H1 (cell line): Measurements from ENCODE around the gene ISY1. TPM values are rescaled to one million over a fixed set of nuclear protein-coding genes. Genes with fewer than 3 reads are reported as not detected.
"Not testable (repeated sequence)": the region's sequence is repeated elsewhere in the genome, so short reads cannot be mapped to it uniquely, and the experiment has no call there.

ENCODE experiments used
- CTCF ChIA-PET: fragments of 300-600 bp; sonication (Branson Sonifier 250); formaldehyde crosslinking; loops from one replicate; lab custom pipeline; 2021; ENCODE audit not compliant: partially characterized antibody; lab: Charles Lee
- POLR2A ChIA-PET: fragments of 300-600 bp; sonication (Branson Sonifier 250); formaldehyde crosslinking; loops from one replicate; lab custom pipeline; 2021; ENCODE audit warnings: inconsistent platforms; ENCODE audit not compliant: partially characterized antibody; lab: Charles Lee
- DNase-seq, 2 experiments: peaks; one replicate each; pipeline versions ENCODE4 v3.0.0 to v3.0.0-alpha.2; 2010 to 2022; ENCODE audit warnings: low spot score in 2 of 2, low read depth in 1 of 2, mixed read lengths in 1 of 2
- FAIRE-seq: peaks from 2 replicates; lab custom pipeline; 2011; peaks lifted over from hg19 to GRCh38; lab: Jason Lieb, UNC
- H2AFZ ChIP-seq: 2 replicates; pipeline ENCODE4 v1.8.1; 2012; ENCODE audit warnings: low read length, inconsistent platforms
- H2AK5ac ChIP-seq: 2 replicates; pipeline ENCODE4 v1.6.1; 2013; ENCODE audit warnings: low read depth, low read length
- H2BK120ac ChIP-seq: replicated peaks from 2 replicates; pipeline ENCODE3; 2013; ENCODE audit warnings: low read depth, low read length, inconsistent platforms
- H2BK12ac ChIP-seq: 2 replicates; pipeline ENCODE4 v1.6.1; 2013; ENCODE audit warnings: low read depth, low read length
- H2BK15ac ChIP-seq: 2 replicates; pipeline ENCODE4 v1.6.1; 2013; ENCODE audit warnings: low read length
- H2BK20ac ChIP-seq: 2 replicates; pipeline ENCODE4 v1.6.1; 2013; ENCODE audit warnings: low read length
- H2BK5ac ChIP-seq: 2 replicates; pipeline ENCODE4 v1.6.1; 2013; ENCODE audit warnings: low read depth, low read length
- H3K14ac ChIP-seq: 2 replicates; pipeline ENCODE4 v1.6.1; 2013; ENCODE audit warnings: inconsistent platforms; ENCODE audit not compliant: insufficient read length
- H3K18ac ChIP-seq: 2 replicates; pipeline ENCODE4 v1.6.1; 2013; ENCODE audit warnings: low read length; ENCODE audit errors: extremely low read depth
- H3K23ac ChIP-seq: 2 replicates; pipeline ENCODE4 v1.6.1; 2013; ENCODE audit warnings: inconsistent platforms; ENCODE audit not compliant: insufficient read length
- H3K23me2 ChIP-seq: 2 replicates; pipeline ENCODE4 v1.6.1; 2013; ENCODE audit warnings: low read depth, low read length
- H3K27ac ChIP-seq: 2 replicates; pipeline ENCODE4 v1.6.1; 2011; ENCODE audit warnings: low read depth, low read length, inconsistent platforms
- H3K27me3 ChIP-seq, 4 experiments: replicated peaks in 1 of 4; 1 replicate in 1 of 4; 2 replicates in 3 of 4; pipeline versions ENCODE4 v1.6.1 to v1.8.1; 2011 to 2013; ENCODE audit warnings: low read length in 3 of 4, mild to moderate bottlenecking in 3 of 4, inconsistent platforms in 2 of 4, mixed read lengths in 2 of 4, moderate library complexity in 1 of 4; ENCODE audit not compliant: control insufficient read depth in 3 of 4, insufficient read depth in 3 of 4; ENCODE audit errors: extremely low read depth in 1 of 4
- H3K36me3 ChIP-seq, 4 experiments: 2 replicates each; pipeline versions ENCODE4 v1.6.1 to v1.8.1; 2011 to 2013; ENCODE audit warnings: mild to moderate bottlenecking in 4 of 4, low read length in 3 of 4, moderate library complexity in 2 of 4, control low read depth in 1 of 4, inconsistent platforms in 1 of 4; ENCODE audit not compliant: insufficient read depth in 4 of 4, control insufficient read depth in 2 of 4
- H3K4ac ChIP-seq: replicated peaks from 2 replicates; pipeline ENCODE3; 2013; ENCODE audit warnings: low read length, low read depth, mixed read lengths, inconsistent platforms; ENCODE audit not compliant: insufficient read length
- H3K4me1 ChIP-seq, 4 experiments: replicated peaks in 1 of 4; 1 replicate in 1 of 4; 2 replicates in 3 of 4; pipeline versions ENCODE4 v1.6.1 to v1.8.1; 2011 to 2013; ENCODE audit warnings: low read length in 3 of 4, inconsistent platforms in 2 of 4, mixed read lengths in 1 of 4; ENCODE audit not compliant: insufficient read depth in 4 of 4, control insufficient read depth in 3 of 4
- H3K4me2 ChIP-seq, 2 experiments: 2 replicates each; pipeline versions ENCODE4 v1.6.1 to v1.8.1; 2011 to 2013; ENCODE audit warnings: low read depth in 2 of 2, low read length in 2 of 2, control low read depth in 1 of 2, inconsistent platforms in 1 of 2, mild to moderate bottlenecking in 1 of 2; ENCODE audit not compliant: insufficient read depth in 1 of 2
- H3K4me3 ChIP-seq, 4 experiments: fragments of 200-600, 300-600 bp in 1 of 4; sonication (generic), shearing (Covaris generic), sonication (Bioruptor Twin) in 1 of 4; 2 replicates each; pipeline versions ENCODE4 v1.5.1 to v1.8.1; 2011 to 2016; ENCODE audit warnings: low read length in 4 of 4, low read depth in 3 of 4, control low read depth in 2 of 4, inconsistent platforms in 2 of 4, mild to moderate bottlenecking in 2 of 4, mixed read lengths in 1 of 4, moderate library complexity in 1 of 4; ENCODE audit not compliant: insufficient read depth in 2 of 4; ENCODE audit errors: extremely low read depth in 1 of 4
- H3K56ac ChIP-seq: replicated peaks from 2 replicates; pipeline ENCODE3; 2013; ENCODE audit warnings: low read depth, mild to moderate bottlenecking, mixed read lengths, low read length, inconsistent platforms; ENCODE audit not compliant: insufficient read length
- H3K79me1 ChIP-seq: 2 replicates; pipeline ENCODE4 v1.6.1; 2013; ENCODE audit warnings: low read depth, low read length, control low read depth
- H3K79me2 ChIP-seq, 2 experiments: 2 replicates each; pipeline versions ENCODE4 v1.6.1 to v1.8.1; 2012 to 2013; ENCODE audit warnings: low read length in 2 of 2, mild to moderate bottlenecking in 2 of 2, inconsistent platforms in 1 of 2; ENCODE audit not compliant: insufficient read depth in 2 of 2, control insufficient read depth in 1 of 2
- H3K9ac ChIP-seq, 4 experiments: replicated peaks in 1 of 4; 1 replicate in 1 of 4; 2 replicates in 3 of 4; pipeline versions ENCODE4 v1.6.1 to v1.8.1; 2011 to 2013; ENCODE audit warnings: low read depth in 3 of 4, low read length in 3 of 4, control low read depth in 2 of 4, mild to moderate bottlenecking in 2 of 4, moderate library complexity in 2 of 4, inconsistent platforms in 1 of 4; ENCODE audit errors: extremely low read depth in 1 of 4
- H3K9me3 ChIP-seq, 2 experiments: 2 replicates each; pipeline versions ENCODE4 v1.6.1 to v1.8.1; 2012 to 2013; ENCODE audit warnings: mild to moderate bottlenecking in 2 of 2, moderate library complexity in 2 of 2, control low read depth in 1 of 2, inconsistent platforms in 1 of 2, low read depth in 1 of 2, low read length in 1 of 2, mixed read lengths in 1 of 2; ENCODE audit not compliant: insufficient read depth in 2 of 2
- H4K20me1 ChIP-seq, 2 experiments: replicated peaks in 1 of 2; 2 replicates each; pipeline versions ENCODE3 to v1.8.1; 2011 to 2013; ENCODE audit warnings: inconsistent platforms in 2 of 2, low read length in 2 of 2, mild to moderate bottlenecking in 1 of 2; ENCODE audit not compliant: insufficient read depth in 2 of 2, control insufficient read depth in 1 of 2
- H4K5ac ChIP-seq: 2 replicates; pipeline ENCODE4 v1.6.1; 2013; ENCODE audit warnings: low read length, low read depth, mixed read lengths, inconsistent platforms; ENCODE audit not compliant: insufficient read length
- H4K8ac ChIP-seq: 2 replicates; pipeline ENCODE4 v1.8.0; 2013; ENCODE audit warnings: mild to moderate bottlenecking, moderate library complexity, low read length, inconsistent platforms; ENCODE audit not compliant: insufficient read depth; ENCODE audit errors: extremely low read depth
- H4K91ac ChIP-seq: replicated peaks from 2 replicates; pipeline ENCODE3; 2013; ENCODE audit warnings: low read length, mixed read lengths, inconsistent platforms; ENCODE audit not compliant: insufficient read length
- WGBS, 2 experiments: shearing (Covaris generic) in 1 of 2; methylation state at CpG; one replicate each; pipeline versions ENCODE4 v1.1.6 to v1.1.7; 2013 to 2015; ENCODE audit warnings: low lambda C conversion rate in 2 of 2, mixed read lengths in 2 of 2, inconsistent platforms in 1 of 2, low coverage in 1 of 2, missing lambda C conversion rate in 1 of 2; ENCODE audit not compliant: insufficient replicate concordance in 2 of 2, insufficient coverage in 1 of 2, insufficient read length in 1 of 2; ENCODE audit errors: extremely low coverage in 1 of 2, missing lambda C conversion rate in 1 of 2; 5-methylcytosine and 5-hydroxymethylcytosine counted together
- polyA plus RNA-seq, 7 experiments: library from polyadenylated mRNA; depleted of rRNA in 3 of 7; stranded (reverse) in 5 of 7; unstranded in 2 of 7; fragments of >200 nt in 5 of 7; fragments of 200-250 nt in 2 of 7; gene quantifications; 1 replicate in 5 of 7; 2 replicates in 1 of 7; 4 replicates in 1 of 7; pipeline versions ENCODE4 v1.2.1 to v1.2.3, GENCODE V29; 2011 to 2013; ENCODE audit warnings: missing spikeins in 2 of 7, mixed read lengths in 2 of 7
- total RNA-seq: library from RNA; stranded (reverse); fragmentation: NEBNext Ultra II Directional; extraction: Animal tissue kit (Norgen Biotek cat#: 25700); gene quantifications from 2 replicates; pipeline ENCODE4 v1.2.1, GENCODE V29; 2021

Gene ISY1
- total and polyA plus RNA-seq, 2 of the 8 experiments (the other 6 are each of a cell fraction or from before 2014, with no cell fraction given), result 16.6 to 38.7 TPM

DNA sequence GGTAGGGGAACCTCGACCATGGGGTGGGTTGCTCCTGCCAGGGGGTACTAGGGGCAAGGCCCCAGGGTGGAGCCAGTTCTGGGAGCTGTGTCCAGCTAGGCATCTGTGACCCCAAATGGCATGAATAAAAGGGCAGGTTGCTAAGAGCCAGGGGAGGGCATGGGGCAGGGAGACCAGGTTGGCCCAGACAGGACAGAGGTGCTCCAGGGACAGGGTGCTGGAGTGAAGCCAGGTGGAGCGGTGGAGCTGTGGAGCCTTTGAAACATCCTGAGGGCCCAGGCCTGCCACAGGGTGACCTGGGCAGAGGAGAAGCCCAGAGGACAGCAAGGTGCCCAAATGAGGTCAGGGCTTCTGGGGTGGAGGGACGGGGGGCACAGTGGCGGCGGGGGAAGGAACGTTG lies 72.6 kb downstream of the ISY1 start:
- H2BK15ac ChIP-seq, H2BK5ac ChIP-seq, H3K4ac ChIP-seq, H2BK12ac ChIP-seq, H2BK120ac ChIP-seq, H3K9me3 ChIP-seq, H3K4me3 ChIP-seq, H3K14ac ChIP-seq, POLR2A ChIA-PET, H3K56ac ChIP-seq, H3K27ac ChIP-seq, H3K9ac ChIP-seq, H4K5ac ChIP-seq, H3K4me2 ChIP-seq, DNase-seq, H3K27me3 ChIP-seq, H3K36me3 ChIP-seq, H3K79me1 ChIP-seq, H3K4me1 ChIP-seq, H3K23ac ChIP-seq, H3K23me2 ChIP-seq, H3K79me2 ChIP-seq, H4K8ac ChIP-seq, H4K20me1 ChIP-seq, H2BK20ac ChIP-seq, H3K18ac ChIP-seq, H2AK5ac ChIP-seq, CTCF ChIA-PET, H2AFZ ChIP-seq, FAIRE-seq, H4K91ac ChIP-seq: not testable (repeated sequence)
- no CpG with 5 or more reads among the region's 6 CpGs for WGBS, 2 experiments
